HUES48 (cell line): Measurements from ENCODE around the gene C17orf75.
A peak's percentile ranks its signal among the peaks of the same experiment; 100 is the strongest.

ENCODE experiments used
- H3K27ac ChIP-seq: one replicate; pipeline ENCODE4 v1.7.0; 2013; ENCODE audit warnings: low read depth, low read length, inconsistent platforms
- H3K27me3 ChIP-seq: 2 replicates; pipeline ENCODE4 v1.6.1; 2013; ENCODE audit warnings: mild to moderate bottlenecking, low read length; ENCODE audit not compliant: control insufficient read depth, insufficient read depth
- H3K36me3 ChIP-seq: 2 replicates; pipeline ENCODE4 v1.6.1; 2013; ENCODE audit warnings: low read length; ENCODE audit not compliant: control insufficient read depth, insufficient read depth
- H3K4me1 ChIP-seq: 2 replicates; pipeline ENCODE4 v1.6.1; 2013; ENCODE audit warnings: mild to moderate bottlenecking, low read length; ENCODE audit not compliant: control insufficient read depth, insufficient read depth
- H3K4me3 ChIP-seq: 2 replicates; pipeline ENCODE4 v1.5.1; 2013; ENCODE audit warnings: mild to moderate bottlenecking, low read depth, low read length
- H3K9ac ChIP-seq: 2 replicates; pipeline ENCODE4 v1.6.1; 2013; ENCODE audit warnings: mild to moderate bottlenecking, low read depth, low read length, moderate library complexity
- H3K9me3 ChIP-seq: 2 replicates; pipeline ENCODE4 v1.6.1; 2013; ENCODE audit warnings: low read length; ENCODE audit not compliant: control insufficient read depth, insufficient read depth

The C17orf75 gene

DNA sequence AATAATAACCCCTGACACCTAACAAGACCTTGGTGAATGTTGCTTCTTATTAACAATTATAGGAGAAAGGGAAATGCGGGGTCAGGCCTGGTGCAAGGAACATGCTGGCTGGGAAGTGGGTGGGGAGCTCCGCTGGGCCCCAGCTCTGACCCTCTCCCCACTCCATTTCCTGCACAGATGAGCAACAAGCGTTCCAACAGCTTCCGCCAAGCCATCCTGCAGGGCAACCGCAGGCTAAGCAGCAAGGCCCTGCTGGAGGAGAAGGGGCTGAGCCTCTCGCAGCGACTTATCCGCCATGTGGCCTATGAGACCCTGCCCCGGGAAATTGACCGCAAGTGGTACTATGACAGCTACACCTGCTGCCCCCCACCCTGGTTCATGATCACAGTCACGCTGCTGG lies 53.4 kb downstream of the C17orf75 start:
- Histone ChIP-seq H3K27me3 (no peaks in the 10 kb centered on the region), H3K27ac (peak overlapping the region; percentile 90), H3K4me1 (peaks cover 32% of the 10 kb centered on the region), H3K9me3 (no peaks in the 10 kb centered on the region), H3K4me3 (no peak overlapping the region), H3K36me3 (peaks cover 3% of the 10 kb centered on the region; the same call in 1 of the 2 replicates), H3K9ac (no peak overlapping the region)

DNA sequence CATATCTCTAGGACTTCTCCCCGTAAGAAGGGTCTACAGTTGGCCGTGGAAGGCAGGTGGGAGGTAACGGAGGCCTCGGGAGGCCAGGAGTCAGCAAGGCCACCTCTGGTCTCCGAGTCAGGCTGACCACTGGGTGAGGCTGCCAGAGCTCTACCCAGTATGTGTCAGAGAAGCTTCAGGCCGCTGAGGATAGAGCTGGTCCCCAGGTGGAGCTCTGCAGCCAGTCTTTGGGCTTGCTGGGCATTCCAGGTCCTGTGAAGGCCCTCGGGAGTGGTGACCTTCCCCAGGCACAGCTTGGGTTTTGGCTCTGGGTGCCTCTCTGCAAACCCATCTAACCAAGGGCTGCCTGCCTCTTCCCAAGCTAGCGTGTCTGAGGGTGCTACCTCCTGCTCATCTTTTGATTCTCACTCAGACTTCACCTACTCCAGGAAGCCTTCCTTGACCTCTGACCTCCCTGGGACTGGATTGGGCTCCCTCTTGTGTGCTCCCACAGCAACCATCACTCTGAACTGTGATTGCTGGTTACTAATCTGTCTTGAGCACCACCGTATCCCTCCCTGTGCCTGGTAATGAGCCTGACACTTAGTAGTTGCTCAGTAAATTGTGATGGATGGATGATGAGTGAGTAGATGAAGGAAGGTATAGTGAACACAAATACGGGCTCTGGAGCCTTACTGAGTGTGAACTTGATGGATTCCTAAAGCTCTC lies 54.0 kb downstream of the C17orf75 start:
- Histone ChIP-seq H3K27me3 (no peaks in the 10 kb centered on the region), H3K27ac (no peak overlapping the region), H3K9me3 (no peaks in the 10 kb centered on the region), H3K36me3 (peaks cover 3% of the 10 kb centered on the region; the same call in 1 of the 2 replicates), H3K4me3 (no peak overlapping the region), H3K9ac (no peak overlapping the region), H3K4me1 (peaks cover 33% of the 10 kb centered on the region)

DNA sequence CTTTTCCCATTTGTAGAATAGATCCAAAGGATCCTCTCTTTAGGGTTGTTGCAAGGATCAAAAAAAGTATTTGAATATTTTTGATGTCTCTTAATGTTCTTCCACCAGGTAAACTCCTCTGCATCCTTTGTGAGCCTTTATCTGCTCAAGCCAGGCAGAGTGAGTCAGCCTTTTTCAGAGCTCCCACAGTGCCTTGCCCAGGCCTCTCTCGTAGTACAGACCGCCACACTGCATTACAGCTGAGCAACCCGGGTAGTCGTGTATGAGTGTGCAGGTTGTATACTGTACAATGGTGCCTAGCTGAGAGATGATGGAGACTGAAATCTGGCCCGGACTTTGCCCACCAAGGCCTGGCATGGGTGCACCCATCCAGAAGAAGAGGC lies 55.5 kb downstream of the C17orf75 start:
- Histone ChIP-seq H3K27ac (no peak overlapping the region), H3K4me1 (peaks cover 38% of the 10 kb centered on the region), H3K4me3 (no peak overlapping the region), H3K36me3 (peaks cover 3% of the 10 kb centered on the region; the same call in 1 of the 2 replicates), H3K27me3 (no peaks in the 10 kb centered on the region), H3K9ac (no peak overlapping the region), H3K9me3 (no peaks in the 10 kb centered on the region)

DNA sequence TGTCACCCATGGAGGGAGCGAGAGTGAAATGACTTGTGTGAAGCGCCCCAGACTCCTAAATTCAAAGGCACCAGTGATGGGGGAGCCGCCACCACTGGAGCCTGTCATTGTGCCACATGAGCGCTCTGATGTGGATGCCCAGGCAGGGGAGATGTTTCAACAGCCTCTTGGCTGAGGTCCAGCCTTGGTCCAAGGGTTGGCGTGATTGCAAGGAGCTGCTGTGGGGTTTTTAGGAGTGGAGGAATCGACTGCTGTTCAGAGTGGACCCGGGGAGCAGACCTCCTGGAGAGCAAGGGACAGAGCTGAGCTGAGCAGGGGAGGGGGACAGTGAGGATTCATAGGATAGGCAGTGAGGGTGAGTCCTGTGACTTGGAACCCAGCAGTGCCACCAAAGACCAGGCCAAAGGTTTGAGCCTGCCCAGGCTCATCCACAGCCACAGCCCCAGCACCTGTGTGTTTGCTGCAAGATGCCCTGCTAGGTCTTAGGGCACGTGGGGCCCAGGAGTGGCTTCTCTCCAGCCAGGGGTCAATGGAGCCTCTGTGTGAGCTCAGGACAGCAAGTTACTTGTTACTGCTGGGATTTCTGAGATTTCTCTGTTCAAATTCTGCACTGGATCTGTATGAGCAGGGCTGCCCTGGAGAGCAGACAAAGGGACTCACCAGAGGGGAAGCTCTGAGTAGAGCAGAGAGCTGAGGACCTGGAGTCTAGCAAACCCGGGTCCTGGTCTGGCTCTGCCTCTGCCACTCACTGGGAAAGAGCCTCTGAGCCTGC lies 56.0 kb downstream of the C17orf75 start:
- H3K36me3 ChIP-seq = peaks cover 3% of the 10 kb centered on the region; the same call in 1 of the 2 replicates
- peaks cover 41% of the 10 kb centered on the region for H3K4me1 ChIP-seq
- no peak overlapping the region for H3K27ac ChIP-seq
- H3K9ac ChIP-seq = no peak overlapping the region
- H3K4me3 ChIP-seq = no peak overlapping the region
- H3K27me3 ChIP-seq = no peaks in the 10 kb centered on the region
- no peaks in the 10 kb centered on the region for H3K9me3 ChIP-seq

DNA sequence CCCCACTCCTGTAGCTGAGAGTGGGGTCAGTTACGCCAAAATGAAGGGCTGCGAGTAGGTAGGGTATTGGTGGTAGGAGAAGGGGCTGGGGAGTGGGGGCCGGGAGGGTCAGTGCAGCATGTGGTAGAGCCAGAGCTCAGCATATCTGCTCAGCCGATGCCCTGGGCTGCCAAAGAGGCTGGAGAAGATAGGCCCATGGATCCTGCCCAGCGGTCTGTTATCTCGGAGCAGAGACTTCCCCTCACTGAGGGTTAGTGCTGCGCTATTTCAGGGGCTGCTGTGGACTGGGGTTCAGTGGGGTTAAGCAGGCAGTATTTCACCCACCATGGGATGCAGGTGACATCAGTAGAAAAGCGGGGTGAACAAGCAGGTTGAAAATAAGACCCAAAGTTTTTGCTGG lies 56.7 kb downstream of the C17orf75 start:
- H3K4me1 ChIP-seq = peaks cover 41% of the 10 kb centered on the region
- H3K9ac ChIP-seq = no peak overlapping the region
- no peaks in the 10 kb centered on the region for H3K9me3 ChIP-seq
- H3K4me3 ChIP-seq = no peak overlapping the region
- H3K36me3 ChIP-seq = peaks cover 3% of the 10 kb centered on the region; the same call in 1 of the 2 replicates
- H3K27me3 ChIP-seq = no peaks in the 10 kb centered on the region
- H3K27ac ChIP-seq = no peak overlapping the region

DNA sequence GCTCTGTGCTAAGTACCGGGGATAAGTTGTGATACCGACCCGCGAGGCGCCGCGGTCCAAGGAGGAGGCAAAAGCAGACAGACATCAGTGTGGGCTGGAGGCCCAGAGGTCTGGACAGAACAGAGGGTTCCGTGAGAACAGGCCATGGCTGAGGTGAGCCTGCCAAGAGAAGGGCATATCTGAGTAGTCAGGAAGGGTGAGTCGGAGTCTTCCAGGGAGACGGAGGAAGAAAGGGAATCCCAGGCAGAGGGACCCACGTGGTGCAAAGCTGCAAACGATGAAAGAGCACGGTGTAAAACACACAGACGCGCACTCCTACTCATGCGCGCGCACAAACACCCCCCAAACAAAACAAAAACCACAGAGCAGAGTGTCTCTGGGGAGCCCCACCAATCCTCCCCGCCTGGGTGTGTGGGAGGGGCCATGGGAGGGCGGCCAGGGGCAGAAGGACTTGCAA lies 58.2 kb downstream of the C17orf75 start:
- no peak overlapping the region for H3K4me3 ChIP-seq
- H3K9me3 ChIP-seq = no peaks in the 10 kb centered on the region
- peaks cover 3% of the 10 kb centered on the region; the same call in 1 of the 2 replicates for H3K36me3 ChIP-seq
- H3K4me1 ChIP-seq = peaks cover 39% of the 10 kb centered on the region
- no peak overlapping the region for H3K9ac ChIP-seq
- H3K27me3 ChIP-seq = peaks cover 4% of the 10 kb centered on the region; the same call in 1 of the 2 replicates
- no peak overlapping the region for H3K27ac ChIP-seq

DNA sequence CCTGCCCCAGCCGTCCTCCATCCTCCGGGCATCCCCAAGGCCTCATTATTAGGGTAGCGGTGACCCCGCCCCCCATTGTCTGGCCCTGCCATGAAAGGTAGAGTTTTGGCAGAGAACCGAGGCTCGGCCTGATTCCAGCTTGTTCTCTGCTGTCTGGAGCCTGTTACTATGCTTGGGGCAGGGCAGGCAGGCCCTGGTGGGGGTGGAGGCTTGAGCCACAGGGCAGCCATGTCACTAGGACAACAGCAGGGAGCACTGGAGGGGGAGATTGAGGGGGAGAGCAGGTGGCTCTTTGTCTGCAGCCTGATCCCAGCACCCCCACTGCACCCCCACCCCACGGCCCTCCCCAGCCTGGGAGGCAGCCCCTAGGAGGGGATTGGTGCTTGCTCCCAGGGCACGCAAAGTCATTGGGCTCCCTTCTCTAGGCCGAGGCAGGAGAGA lies 60.9 kb downstream of the C17orf75 start:
- H3K27ac ChIP-seq = peak overlapping the region; percentile 83
- H3K9me3 ChIP-seq = no peaks in the 10 kb centered on the region
- H3K36me3 ChIP-seq = no peaks in the 10 kb centered on the region
- H3K4me1 ChIP-seq = peaks cover 43% of the 10 kb centered on the region
- no peak overlapping the region for H3K4me3 ChIP-seq
- peaks cover 11% of the 10 kb centered on the region for H3K27me3 ChIP-seq
- no peak overlapping the region for H3K9ac ChIP-seq

DNA sequence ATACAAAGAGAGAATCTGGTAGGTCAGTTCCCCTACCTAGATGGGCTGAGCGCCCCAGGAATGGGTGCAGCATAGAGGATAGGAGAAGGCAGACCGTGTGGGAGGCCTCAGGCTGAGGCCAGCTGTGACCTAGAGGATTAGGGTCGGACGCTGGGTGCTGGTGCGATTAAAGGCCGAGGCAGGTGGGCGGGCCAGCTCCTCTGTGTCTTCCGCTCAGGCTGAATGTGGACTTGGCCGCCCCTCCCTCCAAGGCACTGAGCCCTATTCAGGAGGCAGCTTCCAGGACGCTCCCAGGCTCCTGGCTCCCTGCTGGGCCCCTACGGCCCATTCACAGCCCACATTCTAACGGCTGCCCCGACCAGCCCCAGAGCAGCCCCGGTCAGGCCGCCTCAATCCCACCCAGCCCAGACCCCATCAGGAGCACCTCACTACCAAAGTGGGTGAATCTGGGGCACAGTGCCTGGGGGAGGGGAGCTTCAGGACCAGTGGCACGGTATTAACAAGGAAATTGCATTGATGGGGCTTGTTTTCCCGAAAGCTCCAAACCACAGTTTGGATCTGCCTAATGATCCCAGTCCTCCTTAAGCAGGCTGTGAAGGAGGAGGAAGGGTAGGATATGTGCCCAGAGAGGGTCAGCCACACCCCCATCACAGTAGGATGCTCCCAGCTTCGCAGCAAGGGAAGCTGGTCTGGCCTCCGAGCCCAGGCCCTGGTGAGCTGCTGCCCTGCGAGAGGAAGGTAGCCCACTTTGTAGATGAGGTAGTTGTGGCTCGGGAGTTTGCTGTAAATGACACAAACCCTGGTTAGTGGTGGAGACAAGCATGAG lies 61.9 kb downstream of the C17orf75 start:
- Histone ChIP-seq H3K27me3 (peaks cover 11% of the 10 kb centered on the region), H3K27ac (peak overlapping the region; percentile 83), H3K9me3 (no peaks in the 10 kb centered on the region), H3K36me3 (no peaks in the 10 kb centered on the region), H3K4me1 (peaks cover 53% of the 10 kb centered on the region), H3K9ac (no peak overlapping the region), H3K4me3 (peak overlapping the region; percentile 25; the same call in 1 of the 2 replicates)

DNA sequence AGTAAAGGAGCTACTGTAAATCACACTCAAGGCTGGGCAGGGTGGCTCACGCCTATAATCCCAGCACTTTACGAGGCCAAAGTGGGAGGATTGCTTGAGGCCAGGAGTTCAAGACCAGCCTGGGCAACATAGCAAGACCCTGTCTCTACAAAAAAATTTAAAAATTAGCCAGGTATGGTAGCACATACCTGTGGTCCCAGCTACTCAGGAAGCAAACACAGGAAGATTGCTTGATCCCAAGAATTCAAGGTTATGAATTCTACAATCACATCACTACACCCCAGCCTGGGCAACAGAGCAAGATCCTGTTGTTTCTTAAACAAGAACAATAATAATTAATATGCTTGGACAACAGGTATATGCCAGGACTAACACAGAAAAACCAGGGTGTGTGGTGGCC lies 63.2 kb downstream of the C17orf75 start:
- Histone ChIP-seq H3K9ac (no peak overlapping the region), H3K4me1 (peaks cover 61% of the 10 kb centered on the region), H3K4me3 (no peak overlapping the region), H3K27me3 (peaks cover 11% of the 10 kb centered on the region), H3K9me3 (no peaks in the 10 kb centered on the region), H3K36me3 (no peaks in the 10 kb centered on the region), H3K27ac (no peak overlapping the region)
